Testis (tissue), 2 donors: ENCODE results near the gene GSG1L.

Experiments
- CTCF ChIP-seq, 3 experiments: fragments of 450-650 bp in 2 of 3; fragments of 200-600 bp in 1 of 3; sonication (generic) in 1 of 3; IDR thresholded peaks; one replicate each; pipeline ENCODE4 v1.5.1; 2016 to 2019; ENCODE audit warnings: antibody characterized with exemption in 3 of 3, mild to moderate bottlenecking in 2 of 3, moderate library complexity in 1 of 3
- POLR2A ChIP-seq: fragments of 450-650 bp; IDR thresholded peaks from one replicate; pipeline ENCODE4 v1.6.1; 2017; ENCODE audit warnings: antibody characterized with exemption, mild to moderate bottlenecking, moderate library complexity

- TF ChIP-seq CTCF (IDR thresholded peaks at IDR 0.05), result no peak
- TF ChIP-seq POLR2A, result no peak
These were observed 224.1 kb downstream of the GSG1L start for GRCh38 chr16:27839419-27839818.
